Activated T-cell treated with anti-CD3 and anti-CD28 coated beads for 4 hours (primary cell): ENCODE data around the gene PKP4.

ENCODE experiments used
- DNase-seq: peaks from one replicate; pipeline ENCODE4 v3.0.0-alpha.2; 2020

PKP4 gene

DNA sequence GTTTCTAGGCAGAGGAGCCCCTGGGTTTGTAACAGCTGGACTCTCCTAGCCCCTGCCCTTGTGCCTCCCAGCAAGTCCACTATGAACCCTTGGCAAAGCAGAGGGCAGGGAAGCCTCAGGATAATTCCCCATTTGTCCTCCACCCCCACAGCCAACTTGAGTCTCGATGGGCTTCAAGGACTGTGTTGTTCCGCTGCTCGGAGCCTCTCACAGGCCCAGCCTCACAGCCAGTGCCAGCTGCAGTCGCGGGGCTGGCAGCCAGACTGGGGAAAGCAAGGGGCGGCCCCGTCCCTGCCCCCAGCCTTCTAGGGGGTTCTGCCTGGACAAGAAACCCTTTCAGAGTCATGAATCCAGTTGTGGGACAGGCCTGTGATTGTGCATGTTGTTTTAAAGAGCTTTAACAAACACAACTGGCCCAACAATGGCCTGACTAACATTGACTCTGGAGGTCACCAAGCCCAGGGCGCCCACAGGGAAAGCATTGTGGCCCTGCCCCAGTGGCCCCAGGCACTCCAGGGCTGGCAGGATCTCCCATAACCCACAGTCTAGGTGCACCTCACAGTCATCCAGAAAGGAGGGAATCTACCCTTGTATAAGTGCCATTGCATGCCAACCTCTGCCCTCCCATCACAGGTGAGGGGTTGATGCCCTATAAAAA is 266.6 kb downstream of the PKP4 start:
- no peak for DNase-seq

DNA sequence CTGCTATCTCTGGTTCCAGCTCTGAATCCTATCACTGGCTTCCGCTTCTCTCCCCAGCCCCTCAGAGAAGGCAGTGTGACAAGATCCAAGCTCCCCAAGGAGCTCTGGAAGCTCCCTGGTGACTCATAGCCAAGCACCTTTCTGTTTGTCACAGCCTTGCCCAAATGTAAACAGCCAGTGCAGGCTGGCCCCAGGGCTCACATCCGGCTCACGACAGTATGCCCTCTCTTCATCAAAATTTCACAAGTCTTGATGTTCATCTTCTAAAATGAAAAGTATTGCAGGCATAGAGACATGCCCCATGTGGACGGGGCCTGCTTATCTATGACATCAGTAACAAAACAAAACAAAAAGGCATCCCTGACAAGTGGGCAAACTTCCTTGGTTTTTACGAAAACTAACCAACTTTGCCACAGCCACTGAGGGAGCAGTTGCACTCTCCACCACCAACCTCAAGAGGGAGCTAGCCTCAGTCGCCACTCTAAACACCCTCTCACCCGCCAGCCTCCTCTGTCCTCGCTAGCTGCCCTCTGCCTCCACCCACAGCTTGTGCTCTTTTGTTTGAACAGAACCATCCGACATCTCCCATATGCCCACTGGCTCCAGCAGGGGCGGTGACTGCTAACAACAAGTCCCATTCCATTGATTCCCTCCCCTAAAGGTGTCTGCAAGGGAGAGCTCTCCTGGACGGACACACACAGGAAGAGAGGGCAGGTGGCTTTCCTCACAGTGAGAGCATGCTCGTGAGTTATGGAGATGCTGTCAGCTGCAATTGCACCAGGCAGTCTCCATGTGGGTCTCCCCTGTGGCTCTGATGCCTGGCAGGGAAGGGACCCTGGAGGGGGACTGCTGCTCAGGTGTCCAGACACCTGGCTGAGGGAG is 267.4 kb downstream of the PKP4 start:
- DNase-seq: no peak

DNA sequence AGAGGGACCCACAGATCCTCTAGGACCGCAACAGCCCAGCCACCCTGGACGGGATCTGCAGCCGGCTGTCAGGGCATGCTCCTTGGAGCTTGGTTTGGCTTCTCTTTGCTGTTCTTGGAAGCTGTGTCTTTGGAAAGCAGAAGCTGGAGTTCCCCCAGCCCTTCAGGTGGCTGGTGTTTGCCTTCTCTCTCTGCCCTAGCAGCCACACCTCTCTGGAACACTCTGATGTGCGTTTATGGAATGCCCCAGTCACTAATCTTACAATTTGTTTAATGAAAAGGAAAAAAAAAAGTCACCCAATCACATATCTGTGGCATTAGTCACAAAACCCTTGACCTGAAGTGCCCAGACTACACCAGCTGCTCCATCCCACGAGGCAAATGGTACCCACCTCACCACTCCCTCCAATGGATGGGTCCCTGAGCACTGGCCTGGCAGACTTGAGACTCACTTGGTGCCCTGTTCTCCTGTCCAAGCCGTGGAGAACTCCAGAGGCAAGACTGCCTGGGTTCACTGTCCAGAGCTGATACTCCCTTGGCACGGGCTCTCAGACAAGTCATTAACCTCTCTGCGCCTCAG is 268.1 kb downstream of the PKP4 start:
- no peak for DNase-seq

DNA sequence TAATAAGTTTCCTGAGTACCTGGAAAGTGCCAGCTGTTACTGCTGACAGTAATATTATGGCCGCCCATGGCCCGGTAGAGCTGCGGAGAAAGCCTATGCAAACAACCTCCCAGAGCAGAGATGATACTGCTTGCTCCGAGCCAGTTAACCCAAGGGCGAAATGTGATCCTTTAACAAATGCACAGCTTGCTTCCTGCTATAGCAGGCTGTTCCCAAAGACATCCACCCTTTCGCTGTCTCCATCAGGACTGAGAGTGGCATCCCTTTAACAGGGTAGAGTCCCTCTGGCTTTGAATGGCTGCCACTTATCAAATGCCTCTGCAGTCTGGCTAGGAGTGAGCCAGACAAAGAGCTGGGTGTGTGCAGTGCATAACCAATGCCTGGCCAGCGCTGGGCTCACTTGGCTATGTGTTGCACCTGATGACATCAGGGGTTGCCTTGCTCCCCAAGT is 268.7 kb downstream of the PKP4 start:
- DNase-seq: no peak

DNA sequence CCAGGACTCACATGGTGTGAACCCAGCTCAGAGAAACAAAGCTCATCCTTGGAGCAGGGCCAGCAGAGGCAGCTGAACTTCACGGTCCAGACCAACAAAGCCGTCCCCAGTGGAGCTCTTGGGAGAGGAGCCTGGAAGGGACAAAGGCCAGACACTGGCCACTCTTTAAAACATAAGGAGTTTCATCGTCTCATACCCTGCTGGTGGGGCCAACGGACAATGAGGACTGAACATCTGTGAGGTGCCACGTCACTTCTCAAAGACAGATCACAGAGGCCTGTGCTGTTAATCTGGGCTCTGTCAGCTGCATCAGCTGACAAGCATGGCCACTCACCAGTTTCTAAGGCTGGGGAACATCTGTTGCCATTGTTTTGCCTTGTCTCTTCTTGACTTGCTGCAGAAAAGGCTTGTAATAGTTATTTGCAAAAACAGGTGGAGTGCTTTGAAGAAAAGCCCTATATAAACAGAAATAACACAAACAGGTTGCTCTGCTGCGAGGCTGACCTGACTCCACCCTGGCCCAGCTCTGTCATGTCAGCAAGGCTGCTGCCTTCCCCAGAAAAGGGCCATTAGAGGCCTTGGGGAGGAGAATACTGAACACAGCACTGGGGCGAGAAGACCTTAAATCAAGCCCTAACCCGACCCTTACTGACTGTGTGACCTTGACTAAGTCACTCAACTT is 270.3 kb downstream of the PKP4 start:
- DNase-seq: no peak

DNA sequence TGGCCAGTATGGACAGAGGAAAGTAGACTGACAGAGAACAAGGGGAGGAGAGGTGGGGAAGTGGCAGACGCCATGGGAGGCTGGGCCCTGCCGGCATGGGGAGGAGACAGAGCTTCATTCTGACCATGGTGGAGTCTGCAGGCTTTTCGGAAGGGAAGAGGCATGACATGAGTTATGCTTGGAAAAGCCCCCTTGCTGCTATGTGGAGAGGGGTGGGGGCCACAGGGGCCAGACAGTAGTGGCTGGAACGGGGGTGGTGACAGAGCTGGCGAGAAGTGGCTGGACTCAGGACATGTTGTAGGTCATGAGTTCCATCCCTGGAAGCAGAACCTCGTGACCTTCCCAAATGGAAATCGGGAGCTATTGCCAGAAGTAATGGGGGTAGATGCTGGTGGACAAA is 271.7 kb downstream of the PKP4 start:
- DNase-seq: no peak

DNA sequence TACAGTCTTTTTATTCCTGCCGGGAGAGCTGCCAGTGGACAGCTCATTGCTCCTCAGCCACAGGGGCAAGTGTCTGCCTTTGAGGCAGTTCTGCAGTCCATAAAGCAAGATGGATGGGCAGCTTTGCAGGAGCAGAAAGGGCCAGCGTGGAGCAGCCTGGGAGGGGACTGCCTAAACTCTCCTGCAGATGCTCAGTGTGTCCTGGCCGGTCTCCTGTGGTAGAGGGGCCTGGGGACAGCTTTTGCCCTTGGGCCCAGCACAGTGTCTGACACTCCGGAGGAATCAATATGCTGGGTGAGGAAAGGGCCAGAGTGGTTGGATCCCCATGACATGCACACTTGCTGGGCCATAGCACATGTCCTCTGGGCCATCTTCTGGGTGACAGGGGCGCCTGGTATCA is 272.7 kb downstream of the PKP4 start:
- no peak for DNase-seq

DNA sequence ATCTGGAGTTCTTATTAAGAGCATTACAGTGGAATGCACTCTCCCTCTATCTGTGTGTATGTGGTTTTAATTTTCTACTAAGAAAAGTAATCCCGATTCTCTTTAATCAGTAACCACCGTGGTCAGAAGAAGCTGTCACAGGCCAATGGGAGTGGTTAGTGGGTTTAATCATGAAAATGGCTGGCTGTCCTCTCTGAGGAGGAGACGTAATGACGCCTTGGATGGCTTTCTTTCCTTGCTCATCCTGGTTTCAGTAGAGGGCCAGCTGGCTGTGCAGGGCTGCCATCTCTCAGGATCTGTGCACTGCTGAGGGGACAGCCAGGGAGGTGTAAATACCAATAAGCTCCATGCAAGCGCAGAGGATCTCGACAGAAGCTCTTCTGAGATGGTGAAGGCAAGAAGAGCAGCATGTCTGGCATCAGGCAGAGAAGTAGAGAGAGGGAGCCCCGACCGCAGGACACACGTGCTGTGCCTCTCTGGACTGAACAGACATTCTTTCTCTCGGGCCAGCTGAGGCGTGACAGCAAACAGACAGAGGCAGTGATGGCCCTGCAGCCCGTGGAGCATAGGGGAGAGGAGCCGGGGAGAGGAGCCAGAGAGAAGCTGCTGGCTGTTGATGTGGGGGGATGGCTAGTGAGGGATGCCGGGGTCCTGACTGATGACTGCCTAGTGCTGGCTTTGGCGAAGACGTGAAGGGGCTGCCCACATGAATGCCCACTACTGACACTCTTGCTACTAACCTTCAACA is 273.3 kb downstream of the PKP4 start:
- no peak for DNase-seq

DNA sequence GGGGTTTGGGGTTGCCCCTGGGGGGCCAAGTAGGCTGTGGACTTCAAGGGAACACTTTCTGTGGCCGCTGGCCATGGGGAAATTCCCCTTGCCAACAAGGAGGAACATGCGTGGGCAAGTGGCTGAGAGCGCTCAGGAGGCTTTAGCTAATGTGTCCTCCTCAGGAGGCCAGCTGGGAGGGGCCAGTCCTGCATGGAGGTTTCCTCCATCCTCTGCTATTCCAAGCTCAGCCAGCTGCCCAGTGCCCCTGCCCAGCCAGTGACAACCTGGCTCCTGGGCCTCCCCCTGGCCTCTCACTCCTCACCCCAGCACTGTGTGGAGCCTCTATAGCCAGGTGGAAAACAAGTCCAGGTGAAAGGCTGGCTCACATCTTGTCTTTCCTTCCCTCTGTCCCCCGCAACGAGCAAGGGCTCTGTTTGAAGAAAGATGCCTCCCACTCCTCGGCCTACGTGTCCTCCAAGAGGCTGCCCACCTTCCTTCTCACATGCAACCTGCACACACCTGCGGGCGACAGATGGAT is 273.9 kb downstream of the PKP4 start:
- DNase-seq: no peak

DNA sequence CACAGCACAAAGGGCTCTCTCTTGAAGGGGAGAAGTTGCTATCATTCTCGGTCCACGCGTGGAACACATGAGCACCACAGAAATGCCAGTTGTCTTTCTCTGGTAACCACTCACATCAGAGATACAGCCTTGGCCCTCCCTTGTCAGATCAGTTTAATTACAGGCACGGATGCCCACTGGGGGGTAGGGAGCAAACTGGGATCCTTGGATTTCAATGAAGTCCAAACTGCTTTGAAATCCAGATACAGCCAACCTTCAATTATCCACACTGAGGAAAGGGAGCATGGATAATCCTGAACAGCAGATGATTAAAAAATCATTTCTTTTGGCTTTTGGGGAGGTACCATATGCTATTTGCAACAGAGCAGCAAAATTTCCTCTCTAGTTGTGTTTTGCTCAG is 274.6 kb downstream of the PKP4 start:
- no peak for DNase-seq
